RPMI7951 (cell line): ENCODE results near the gene DPYSL5. TPM values are rescaled to one million over a fixed set of nuclear protein-coding genes. Genes with fewer than 3 reads are reported as not detected.
"Not testable (repeated sequence)": the region's sequence is repeated elsewhere in the genome, so short reads cannot be mapped to it uniquely, and the experiment has no call there.

Experiments used
- DNase-seq: peaks from one replicate; pipeline ENCODE4 v3.0.0-alpha.2; 2012; ENCODE audit warnings: low read depth
- total RNA-seq: library from RNA; depleted of rRNA; stranded (reverse); fragments of >200 nt; shearing (Covaris generic); gene quantifications from 2 replicates; pipeline ENCODE4 v1.2.3, GENCODE V29; 2014

The DPYSL5 gene
- total RNA-seq, 1 experiment from 2014 or later = not detected

GRCh38 chr2:26901326-26902183 is 53.6 kb downstream of the DPYSL5 start:
- DNase-seq = no peak

- no peak for DNase-seq
Measured at GRCh38 chr2:26903676-26904075, 55.7 kb downstream of the DPYSL5 start.

GRCh38 chr2:26904839-26905238 is 56.9 kb downstream of the DPYSL5 start:
- DNase-seq = no peak

GRCh38 chr2:26905341-26906198 is 57.6 kb downstream of the DPYSL5 start:
- no peak for DNase-seq

GRCh38 chr2:26907416-26907815 is 59.5 kb downstream of the DPYSL5 start:
- DNase-seq = no peak

- no peak for DNase-seq
Measured at GRCh38 chr2:26910176-26910575, 62.2 kb downstream of the DPYSL5 start.

- peak; percentile 33 for DNase-seq
Measured at GRCh38 chr2:26911911-26912861, 64.3 kb downstream of the DPYSL5 start.

- DNase-seq = no peak
Measured at GRCh38 chr2:26913606-26913998, 65.7 kb downstream of the DPYSL5 start.

GRCh38 chr2:26913999-26914658 is 66.2 kb downstream of the DPYSL5 start:
- DNase-seq = no peak

- no peak for DNase-seq
Measured at GRCh38 chr2:26914659-26915310, 66.9 kb downstream of the DPYSL5 start.

GRCh38 chr2:26915316-26915715 is 67.4 kb downstream of the DPYSL5 start:
- no peak for DNase-seq

- no peak for DNase-seq
Measured at GRCh38 chr2:26916128-26916692, 68.3 kb downstream of the DPYSL5 start.

- DNase-seq = no peak
Measured at GRCh38 chr2:26917135-26917836, 69.4 kb downstream of the DPYSL5 start.

- no peak for DNase-seq
Measured at GRCh38 chr2:26921323-26921722, 73.4 kb downstream of the DPYSL5 start.

- peak; percentile 14 for DNase-seq
Measured at GRCh38 chr2:26922405-26923188, 74.7 kb downstream of the DPYSL5 start.

- DNase-seq = not testable (repeated sequence)
Measured at GRCh38 chr2:26923189-26923466, 75.2 kb downstream of the DPYSL5 start.

- DNase-seq = no peak
Measured at GRCh38 chr2:26924731-26925099, 76.8 kb downstream of the DPYSL5 start.

- DNase-seq = no peak
Measured at GRCh38 chr2:26925100-26925791, 77.3 kb downstream of the DPYSL5 start.
